GM12878 (cell line): Measurements from ENCODE around the gene CNN1. TPM values are rescaled to one million over a fixed set of nuclear protein-coding genes. Genes with fewer than 3 reads are reported as not detected.

Source experiments
- ATAC-seq: fragments of 200-7000 bp; cut with Tn5 transposase; 3 replicates; pipeline ENCODE4 v1.9.1; 2020; ENCODE audit warnings: mild to moderate bottlenecking, moderate library complexity
- BruUV-seq: library from RNA; stranded (reverse); fragments of 400-500 nt; replicated peaks from 2 replicates; lab custom pipeline; 2021; lab: Mats Ljungman, UMichigan
- CTCF ChIA-PET: fragments of 300-600 bp; sonication (Branson Sonifier 250); formaldehyde crosslinking; extraction: SDS; loops from one replicate; lab custom pipeline; 2021; ENCODE audit warnings: inconsistent platforms; lab: Yijun Ruan, JAX
- POLR2A ChIA-PET: fragments of 350-600 bp; formaldehyde crosslinking; extraction: SDS; loops from one replicate; lab custom pipeline; 2021; ENCODE audit warnings: inconsistent platforms; lab: Charles Lee
- RAD21 ChIA-PET: fragments of 300-600 bp; sonication (Branson Sonifier 250); formaldehyde crosslinking; loops from one replicate; lab custom pipeline; 2023; ENCODE audit warnings: antibody characterized with exemption; ENCODE audit not compliant: unreplicated experiment; lab: Charles Lee
- SMC1A ChIA-PET: fragments of 300-600 bp; sonication (Branson Sonifier 250); formaldehyde crosslinking; loops from one replicate; lab custom pipeline; 2023; ENCODE audit not compliant: unreplicated experiment, uncharacterized antibody; lab: Charles Lee
- DNase-seq: peaks from one replicate; pipeline ENCODE4 v3.0.0-alpha.2; 2011; ENCODE audit warnings: low read depth, low spot score
- FAIRE-seq: peaks from 3 replicates; lab custom pipeline; 2011; peaks lifted over from hg19 to GRCh38; lab: Jason Lieb, UNC
- H2AFZ ChIP-seq: 2 replicates; pipeline ENCODE4 v1.6.0; 2011; ENCODE audit warnings: low read depth, low read length, control low read depth; ENCODE audit not compliant: control insufficient read depth
- H3K27ac ChIP-seq: 2 replicates; pipeline ENCODE4 v1.5.1; 2011; ENCODE audit warnings: control low read depth; ENCODE audit not compliant: control insufficient read depth, insufficient read depth
- H3K27me3 ChIP-seq, 2 experiments: replicated peaks in 1 of 2; 2 replicates each; pipeline versions ENCODE4 v1.6.0 to v1.6.1; 2011; ENCODE audit warnings: low read length in 1 of 2; ENCODE audit not compliant: control insufficient read depth in 2 of 2, insufficient read depth in 2 of 2
- H3K36me3 ChIP-seq, 2 experiments: 2 replicates each; pipeline ENCODE4 v1.5.1; 2011; ENCODE audit warnings: low read length in 1 of 2; ENCODE audit not compliant: control insufficient read depth in 2 of 2, insufficient read depth in 2 of 2
- H3K4me1 ChIP-seq: 2 replicates; pipeline ENCODE4 v1.6.1; 2011; ENCODE audit warnings: mild to moderate bottlenecking, low read length, moderate library complexity, mixed read lengths; ENCODE audit not compliant: control insufficient read depth, insufficient read depth
- H3K4me2 ChIP-seq: 2 replicates; pipeline ENCODE4 v1.6.0; 2011; ENCODE audit warnings: control low read depth; ENCODE audit not compliant: control insufficient read depth, insufficient read depth
- H3K4me3 ChIP-seq: fragments of 200-600 bp; sonication (generic); 2 replicates; pipeline ENCODE4 v1.5.1; 2016
- H3K79me2 ChIP-seq: 2 replicates; pipeline ENCODE4 v1.6.0; 2011; ENCODE audit warnings: low read length; ENCODE audit not compliant: control insufficient read depth, insufficient read depth
- H3K9ac ChIP-seq: 2 replicates; pipeline ENCODE4 v1.8.0; 2011; ENCODE audit warnings: low read length, control low read depth, mixed read lengths; ENCODE audit not compliant: control insufficient read depth, insufficient read depth
- H3K9me3 ChIP-seq: replicated peaks from 3 replicates; pipeline ENCODE4 v1.5.1; 2011; ENCODE audit warnings: mild to moderate bottlenecking, low read length; ENCODE audit not compliant: control insufficient read depth, insufficient read depth
- H4K20me1 ChIP-seq: 2 replicates; pipeline ENCODE4 v1.6.0; 2011; ENCODE audit not compliant: control insufficient read depth, insufficient read depth
- CBFB ChIP-seq: IDR thresholded peaks from 2 replicates; pipeline ENCODE4 v1.6.1; 2016; ENCODE audit warnings: antibody characterized with exemption, low read depth
- IRF4 ChIP-seq: IDR thresholded peaks from 2 replicates; pipeline ENCODE4 v1.6.1; 2011; ENCODE audit warnings: low read depth, low read length
- RFX5 ChIP-seq: IDR thresholded peaks from 2 replicates; pipeline ENCODE4 v1.6.1; 2011; ENCODE audit warnings: low read depth, low read length, improper control_type of control experiment
- SIN3A ChIP-seq: IDR thresholded peaks from 2 replicates; pipeline ENCODE4 v1.6.1; 2012; ENCODE audit warnings: low read depth, low read length, improper control_type of control experiment
- STAT1 ChIP-seq: fragments of 450-650 bp; conservative IDR thresholded peaks from 2 replicates; pipeline ENCODE4 v1.6.1; 2014; ENCODE audit warnings: antibody characterized with exemption, mild to moderate bottlenecking
- SUPT20H ChIP-seq: IDR thresholded peaks from 2 replicates; pipeline ENCODE4 v1.6.1; 2011; ENCODE audit warnings: low read depth, mild to moderate bottlenecking, low read length, moderate library complexity, borderline replicate concordance; ENCODE audit not compliant: control insufficient read depth
- TCF7 ChIP-seq: IDR thresholded peaks from 2 replicates; pipeline ENCODE4 v1.6.1; 2014; ENCODE audit warnings: antibody characterized with exemption, borderline replicate concordance
- ZNF24 ChIP-seq: fragments of 450-650 bp; IDR thresholded peaks from 2 replicates; pipeline ENCODE4 v1.6.1; 2017; ENCODE audit warnings: antibody characterized with exemption, mild to moderate bottlenecking
- WGBS: methylation state at CpG from one replicate; pipeline ENCODE4 v1.1.6; 2016; ENCODE audit warnings: low lambda C conversion rate; ENCODE audit not compliant: insufficient replicate concordance, insufficient coverage; ENCODE audit errors: missing lambda C conversion rate; 5-methylcytosine and 5-hydroxymethylcytosine counted together
- in situ Hi-C: fragments of 300-500 bp; cut with MboI; formaldehyde crosslinking; loops from 9 replicates; pipeline ENCODE4 v1.14.3; 2018; ENCODE audit warnings: mixed read lengths
- intact Hi-C: fragments of 100-400 bp; cut with micrococcal nuclease; formaldehyde crosslinking; loops from one replicate; pipeline ENCODE4 v1.14.2; 2022; ENCODE audit not compliant: unreplicated experiment
- polyA plus RNA-seq, 11 experiments: library from polyadenylated mRNA; depleted of rRNA in 4 of 11; unstranded in 6 of 11; stranded (reverse) in 5 of 11; fragments of >200 nt; fragmentation: Nextera tagmentation in 4 of 11; fragmentation: Illumina TruSeq in 1 of 11; extraction: Ambion mirVana in 4 of 11; extraction: Trizol in 1 of 11; gene quantifications; 1 replicate in 1 of 11; 2 replicates in 10 of 11; pipeline versions ENCODE4 v1.2.1 to v1.2.3, GENCODE V29; 2011 to 2016; ENCODE audit warnings: inconsistent platforms in 2 of 11, missing spikeins in 2 of 11, low read depth in 1 of 11
- total RNA-seq, 4 experiments: library from RNA; depleted of rRNA in 3 of 4; stranded (reverse); fragments of >200 nt in 3 of 4; fragmentation: Illumina TruSeq in 1 of 4; extraction: Trizol in 1 of 4; gene quantifications; 2 replicates each; pipeline versions ENCODE4 v1.2.1 to v1.2.3, GENCODE V29; 2013 to 2021
- TF ChIP-seq, protein P1 (sequence below): fragments of 450-650 bp; IDR thresholded peaks from 2 replicates; pipeline ENCODE4 v1.6.1; 2016; ENCODE audit warnings: mild to moderate bottlenecking, moderate library complexity, borderline replicate concordance
- TF ChIP-seq, protein P2 (sequence below): IDR thresholded peaks from 2 replicates; pipeline ENCODE4 v1.6.1; 2011; ENCODE audit warnings: low read depth, low read length, improper control_type of control experiment, borderline replicate concordance
- TF ChIP-seq, protein P3 (sequence below): fragments of 450-650 bp; formaldehyde crosslinking; IDR thresholded peaks from 2 replicates; pipeline ENCODE4 v1.4.0; 2022; ENCODE audit warnings: mild to moderate bottlenecking, moderate library complexity
- TF ChIP-seq, protein P4 (sequence below), 3 experiments: IDR thresholded peaks in 2 of 3; conservative IDR thresholded peaks in 1 of 3; 2 replicates each; pipeline ENCODE4 v1.5.1; 2011; ENCODE audit warnings: low read depth in 3 of 3, low read length in 3 of 3, mild to moderate bottlenecking in 3 of 3, control low read depth in 2 of 3, moderate library complexity in 2 of 3, inconsistent platforms in 1 of 3, mixed read lengths in 1 of 3; ENCODE audit not compliant: control insufficient read depth in 2 of 3, insufficient read depth in 1 of 3; ENCODE audit errors: extremely low read depth in 1 of 3

CNN1 gene
- total and polyA plus RNA-seq, 10 of the 15 experiments (the other 5 are each of a cell fraction or from before 2014, with no cell fraction given): 0.03 to 0.58 (median 0.22) TPM; not detected in 1

DNA sequence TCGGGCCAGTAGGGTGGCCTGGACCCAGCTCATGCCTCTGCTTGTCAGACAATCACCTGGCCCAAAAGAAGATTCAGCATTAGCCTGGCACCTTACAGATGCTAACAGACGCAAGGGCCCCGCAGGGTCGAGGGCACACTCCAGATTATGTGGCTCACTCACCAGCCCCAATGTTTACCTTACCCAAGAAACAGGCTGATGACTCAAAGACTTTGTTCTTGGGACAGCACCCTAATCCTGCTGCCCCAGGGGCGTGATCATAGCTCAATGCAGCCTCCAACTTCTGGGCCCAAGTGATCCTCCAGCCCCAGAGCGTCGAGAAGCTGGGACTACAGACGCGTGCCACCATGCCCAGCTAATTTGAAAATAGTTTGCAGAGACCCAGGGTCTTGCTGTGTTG lies 19.5 kb upstream of the CNN1 start:
- in situ Hi-C loops: no loop called here
- TF ChIP-seq SIN3A (no peak), STAT1 (no peak), IRF4 (no peak), ZNF24 (no peak), TCF7 (no peak), CBFB (no peak), SUPT20H (no peak), RFX5 (no peak)
- TF ChIP-seq, protein P1, sequence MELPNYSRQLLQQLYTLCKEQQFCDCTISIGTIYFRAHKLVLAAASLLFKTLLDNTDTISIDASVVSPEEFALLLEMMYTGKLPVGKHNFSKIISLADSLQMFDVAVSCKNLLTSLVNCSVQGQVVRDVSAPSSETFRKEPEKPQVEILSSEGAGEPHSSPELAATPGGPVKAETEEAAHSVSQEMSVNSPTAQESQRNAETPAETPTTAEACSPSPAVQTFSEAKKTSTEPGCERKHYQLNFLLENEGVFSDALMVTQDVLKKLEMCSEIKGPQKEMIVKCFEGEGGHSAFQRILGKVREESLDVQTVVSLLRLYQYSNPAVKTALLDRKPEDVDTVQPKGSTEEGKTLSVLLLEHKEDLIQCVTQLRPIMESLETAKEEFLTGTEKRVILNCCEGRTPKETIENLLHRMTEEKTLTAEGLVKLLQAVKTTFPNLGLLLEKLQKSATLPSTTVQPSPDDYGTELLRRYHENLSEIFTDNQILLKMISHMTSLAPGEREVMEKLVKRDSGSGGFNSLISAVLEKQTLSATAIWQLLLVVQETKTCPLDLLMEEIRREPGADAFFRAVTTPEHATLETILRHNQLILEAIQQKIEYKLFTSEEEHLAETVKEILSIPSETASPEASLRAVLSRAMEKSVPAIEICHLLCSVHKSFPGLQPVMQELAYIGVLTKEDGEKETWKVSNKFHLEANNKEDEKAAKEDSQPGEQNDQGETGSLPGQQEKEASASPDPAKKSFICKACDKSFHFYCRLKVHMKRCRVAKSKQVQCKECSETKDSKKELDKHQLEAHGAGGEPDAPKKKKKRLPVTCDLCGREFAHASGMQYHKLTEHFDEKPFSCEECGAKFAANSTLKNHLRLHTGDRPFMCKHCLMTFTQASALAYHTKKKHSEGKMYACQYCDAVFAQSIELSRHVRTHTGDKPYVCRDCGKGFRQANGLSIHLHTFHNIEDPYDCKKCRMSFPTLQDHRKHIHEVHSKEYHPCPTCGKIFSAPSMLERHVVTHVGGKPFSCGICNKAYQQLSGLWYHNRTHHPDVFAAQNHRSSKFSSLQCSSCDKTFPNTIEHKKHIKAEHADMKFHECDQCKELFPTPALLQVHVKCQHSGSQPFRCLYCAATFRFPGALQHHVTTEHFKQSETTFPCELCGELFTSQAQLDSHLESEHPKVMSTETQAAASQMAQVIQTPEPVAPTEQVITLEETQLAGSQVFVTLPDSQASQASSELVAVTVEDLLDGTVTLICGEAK: no peak
- TF ChIP-seq, protein P2, sequence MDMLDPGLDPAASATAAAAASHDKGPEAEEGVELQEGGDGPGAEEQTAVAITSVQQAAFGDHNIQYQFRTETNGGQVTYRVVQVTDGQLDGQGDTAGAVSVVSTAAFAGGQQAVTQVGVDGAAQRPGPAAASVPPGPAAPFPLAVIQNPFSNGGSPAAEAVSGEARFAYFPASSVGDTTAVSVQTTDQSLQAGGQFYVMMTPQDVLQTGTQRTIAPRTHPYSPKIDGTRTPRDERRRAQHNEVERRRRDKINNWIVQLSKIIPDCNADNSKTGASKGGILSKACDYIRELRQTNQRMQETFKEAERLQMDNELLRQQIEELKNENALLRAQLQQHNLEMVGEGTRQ: no peak
- TF ChIP-seq, protein P3, sequence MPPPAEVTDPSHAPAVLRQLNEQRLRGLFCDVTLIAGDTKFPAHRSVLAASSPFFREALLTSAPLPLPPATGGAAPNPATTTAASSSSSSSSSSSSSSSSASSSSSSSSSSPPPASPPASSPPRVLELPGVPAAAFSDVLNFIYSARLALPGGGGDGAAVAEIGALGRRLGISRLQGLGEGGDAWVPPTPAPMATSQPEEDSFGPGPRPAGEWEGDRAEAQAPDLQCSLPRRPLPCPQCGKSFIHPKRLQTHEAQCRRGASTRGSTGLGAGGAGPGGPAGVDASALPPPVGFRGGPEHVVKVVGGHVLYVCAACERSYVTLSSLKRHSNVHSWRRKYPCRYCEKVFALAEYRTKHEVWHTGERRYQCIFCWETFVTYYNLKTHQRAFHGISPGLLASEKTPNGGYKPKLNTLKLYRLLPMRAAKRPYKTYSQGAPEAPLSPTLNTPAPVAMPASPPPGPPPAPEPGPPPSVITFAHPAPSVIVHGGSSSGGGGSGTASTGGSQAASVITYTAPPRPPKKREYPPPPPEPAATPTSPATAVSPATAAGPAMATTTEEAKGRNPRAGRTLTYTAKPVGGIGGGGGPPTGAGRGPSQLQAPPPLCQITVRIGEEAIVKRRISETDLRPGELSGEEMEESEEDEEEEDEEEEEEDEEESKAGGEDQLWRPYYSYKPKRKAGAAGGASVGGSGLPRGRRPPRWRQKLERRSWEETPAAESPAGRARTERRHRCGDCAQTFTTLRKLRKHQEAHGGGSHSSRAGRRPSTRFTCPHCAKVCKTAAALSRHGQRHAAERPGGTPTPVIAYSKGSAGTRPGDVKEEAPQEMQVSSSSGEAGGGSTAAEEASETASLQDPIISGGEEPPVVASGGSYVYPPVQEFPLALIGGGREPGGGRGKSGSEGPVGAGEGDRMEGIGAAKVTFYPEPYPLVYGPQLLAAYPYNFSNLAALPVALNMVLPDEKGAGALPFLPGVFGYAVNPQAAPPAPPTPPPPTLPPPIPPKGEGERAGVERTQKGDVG: no peak
- TF ChIP-seq, protein P4, sequence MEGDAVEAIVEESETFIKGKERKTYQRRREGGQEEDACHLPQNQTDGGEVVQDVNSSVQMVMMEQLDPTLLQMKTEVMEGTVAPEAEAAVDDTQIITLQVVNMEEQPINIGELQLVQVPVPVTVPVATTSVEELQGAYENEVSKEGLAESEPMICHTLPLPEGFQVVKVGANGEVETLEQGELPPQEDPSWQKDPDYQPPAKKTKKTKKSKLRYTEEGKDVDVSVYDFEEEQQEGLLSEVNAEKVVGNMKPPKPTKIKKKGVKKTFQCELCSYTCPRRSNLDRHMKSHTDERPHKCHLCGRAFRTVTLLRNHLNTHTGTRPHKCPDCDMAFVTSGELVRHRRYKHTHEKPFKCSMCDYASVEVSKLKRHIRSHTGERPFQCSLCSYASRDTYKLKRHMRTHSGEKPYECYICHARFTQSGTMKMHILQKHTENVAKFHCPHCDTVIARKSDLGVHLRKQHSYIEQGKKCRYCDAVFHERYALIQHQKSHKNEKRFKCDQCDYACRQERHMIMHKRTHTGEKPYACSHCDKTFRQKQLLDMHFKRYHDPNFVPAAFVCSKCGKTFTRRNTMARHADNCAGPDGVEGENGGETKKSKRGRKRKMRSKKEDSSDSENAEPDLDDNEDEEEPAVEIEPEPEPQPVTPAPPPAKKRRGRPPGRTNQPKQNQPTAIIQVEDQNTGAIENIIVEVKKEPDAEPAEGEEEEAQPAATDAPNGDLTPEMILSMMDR (IDR thresholded peaks at IDR 0.05 in 2 of 3, conservative IDR thresholded peaks at IDR 0.05 in 1 of 3; ENCODE audit: control insufficient read depth in 2 of 3, extremely low read depth in 1 of 3, insufficient read depth in 1 of 3, low read depth in 3 of 3, low read length in 3 of 3): no peak

More for the DNA sequence above, 19.5 kb upstream of the CNN1 start:
- Histone ChIP-seq H3K4me1 (no peaks in the 10 kb centered on the region), H2AFZ (no peak overlapping the region), H3K4me2 (no peak overlapping the region), H3K27ac (no peak overlapping the region), H3K36me3 (peaks cover 2 to 3% of the 10 kb centered on the region in 2 experiments; a peak in 2 of 4 replicates), H3K27me3 (no peaks in the 10 kb centered on the region), H3K4me3 (no peak overlapping the region), H3K9me3 (no peaks in the 10 kb centered on the region), H4K20me1 (no peaks in the 10 kb centered on the region), H3K9ac (no peak overlapping the region), H3K79me2 (no peaks in the 10 kb centered on the region)
- DNase-seq: no peak
- BruUV-seq: no TSS peak
- ChIA-PET RAD21 (no interaction called here), SMC1A (no interaction called here), CTCF (interaction anchor here (0.6 kb wide), 1 partner anchor 198 kb away, joined by 4 read pairs; no protein-coding TSS in a partner anchor), POLR2A (no interaction called here)
- no peak for FAIRE-seq
- ATAC-seq: no peak
- intact Hi-C loops: no loop called here
- 93% methylated on average over 9 of the region's 9 CpGs for WGBS
